Hematopoietic multipotent progenitor cell treated with erythropoietin and hydrocortisone succinate and interleukin-3 and kit ligand, for 4 days (in vitro differentiated cells): ENCODE results near the gene ATP8A2.
"Not testable (repeated sequence)": the region's sequence is repeated elsewhere in the genome, so short reads cannot be mapped to it uniquely, and the experiment has no call there.

Experiments
- DNase-seq: peaks from one replicate; pipeline ENCODE4 v3.0.0-alpha.2; 2015

ATP8A2 gene

DNA sequence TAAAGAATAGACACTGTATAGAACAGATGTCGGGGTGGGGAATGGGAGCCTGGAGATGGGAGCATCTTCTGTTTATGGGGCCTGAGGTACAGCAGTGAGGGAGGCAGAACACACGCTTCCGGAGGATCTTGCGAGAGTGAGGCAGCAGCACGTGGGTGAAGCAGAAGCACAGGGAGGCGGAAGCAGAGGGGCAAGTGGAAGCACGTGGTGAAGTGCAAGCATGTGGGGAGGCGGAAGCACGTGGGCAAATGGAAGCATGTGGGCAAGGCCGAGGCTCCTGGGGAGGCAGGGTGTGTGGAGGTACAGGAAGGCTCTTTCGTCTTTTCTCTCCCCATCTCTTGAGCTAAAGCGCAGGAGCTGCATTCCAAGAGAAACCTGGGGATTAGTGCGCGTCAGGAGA, 198.4 kb downstream of the ATP8A2 start:
- no peak for DNase-seq

DNA sequence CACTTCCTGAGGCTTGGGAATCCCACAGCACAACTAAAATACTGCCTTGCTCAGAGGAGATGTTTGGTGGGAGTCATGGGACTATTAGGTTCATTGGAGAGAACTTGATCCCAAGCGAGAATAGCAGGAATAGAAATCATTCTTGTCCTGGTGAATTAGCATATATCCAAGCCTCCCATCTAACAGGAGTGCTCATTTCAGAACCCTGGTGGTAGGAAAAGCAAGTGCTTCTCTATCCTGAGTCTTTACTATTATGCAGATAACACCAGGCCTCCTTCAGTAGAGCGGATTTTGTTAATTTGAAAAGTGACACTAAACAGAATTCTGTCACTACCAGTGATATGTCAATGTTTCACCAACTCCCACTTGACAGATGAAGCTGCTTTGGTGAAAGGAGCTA, 199.5 kb downstream of the ATP8A2 start:
- peak; percentile 1 for DNase-seq

DNA sequence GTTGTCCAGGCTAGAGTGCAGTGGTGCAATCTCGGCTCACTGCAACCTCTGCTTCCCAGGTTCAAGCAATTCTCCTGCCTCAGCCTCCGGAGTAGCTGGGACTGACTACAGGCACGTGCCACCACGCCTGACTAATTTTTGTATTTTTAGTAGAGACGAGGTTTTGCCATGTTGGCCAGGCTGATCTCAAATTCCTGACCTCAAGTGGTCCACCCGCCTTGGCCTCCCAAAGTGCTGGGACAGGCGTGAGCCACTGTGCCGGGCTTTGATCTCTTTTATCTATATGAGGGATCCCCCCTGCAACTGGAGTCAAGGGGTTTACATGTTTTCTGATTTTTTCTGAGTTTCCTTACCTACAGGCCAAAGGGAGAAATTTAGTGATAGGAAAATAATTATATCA, 200.4 kb downstream of the ATP8A2 start:
- DNase-seq = not testable (repeated sequence)

DNA sequence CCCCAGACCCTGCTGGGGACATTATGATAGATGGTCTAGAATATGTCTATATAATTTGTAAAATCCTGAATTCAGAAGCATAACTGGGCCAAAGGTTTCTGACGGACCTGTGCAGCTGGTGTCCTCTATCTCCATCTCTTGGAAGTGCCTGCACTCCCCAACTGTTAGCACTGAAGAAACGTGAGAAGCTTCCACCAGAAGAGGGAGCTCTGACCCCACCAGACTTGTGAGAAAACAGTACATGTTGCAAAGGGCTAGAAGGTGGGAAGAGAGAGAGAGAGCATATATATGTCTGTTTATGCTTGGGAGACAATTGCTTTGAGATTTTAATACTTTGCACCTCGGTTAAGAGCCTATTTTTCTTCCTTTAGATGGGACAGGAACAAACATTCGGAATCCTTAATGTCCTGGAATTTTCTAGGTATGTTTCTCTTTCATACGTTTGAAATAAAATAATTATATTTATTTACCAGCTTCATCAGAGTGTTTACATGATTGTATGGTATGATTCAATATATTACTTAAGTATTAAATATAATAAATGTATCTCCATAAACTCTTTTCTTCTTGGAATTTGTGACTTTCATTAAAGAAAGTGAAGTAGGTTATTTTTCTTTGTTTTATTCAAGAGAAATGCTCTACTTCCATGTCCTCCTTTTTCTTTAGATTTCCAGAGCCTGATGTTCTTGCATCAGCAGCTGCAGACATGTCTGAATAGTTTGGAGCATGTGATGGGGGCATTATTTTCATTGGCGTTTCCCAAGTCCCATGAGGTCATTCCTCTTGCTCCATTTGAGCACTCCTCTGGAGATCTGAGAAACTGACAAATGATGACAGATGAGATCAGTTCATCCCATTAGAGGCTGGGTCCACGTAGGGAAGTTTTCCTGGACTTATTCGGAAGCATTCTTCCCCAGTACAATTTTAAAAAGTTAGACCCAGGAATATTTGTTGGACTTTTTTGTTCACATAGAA, 202.9 kb downstream of the ATP8A2 start:
- peak; percentile 90 for DNase-seq

DNA sequence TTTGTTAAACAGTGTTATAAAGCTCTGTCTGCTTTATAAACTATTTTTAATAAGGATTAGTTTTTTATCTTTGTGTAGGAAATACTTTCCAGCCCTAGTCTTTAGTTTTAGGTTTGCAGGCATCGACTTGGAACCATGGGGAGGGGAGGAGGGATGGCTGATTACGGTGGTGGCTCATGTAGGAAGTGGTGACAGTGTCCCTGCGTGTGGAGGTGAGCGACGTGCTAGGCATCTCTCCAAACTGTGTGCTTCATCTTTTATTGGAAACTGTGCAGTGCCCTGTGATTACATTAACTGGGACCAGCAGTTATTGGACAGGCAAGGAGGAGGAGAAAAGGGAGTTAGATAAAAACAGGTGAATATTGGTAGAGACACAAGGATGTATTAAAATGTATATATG, 203.8 kb downstream of the ATP8A2 start:
- DNase-seq = no peak

DNA sequence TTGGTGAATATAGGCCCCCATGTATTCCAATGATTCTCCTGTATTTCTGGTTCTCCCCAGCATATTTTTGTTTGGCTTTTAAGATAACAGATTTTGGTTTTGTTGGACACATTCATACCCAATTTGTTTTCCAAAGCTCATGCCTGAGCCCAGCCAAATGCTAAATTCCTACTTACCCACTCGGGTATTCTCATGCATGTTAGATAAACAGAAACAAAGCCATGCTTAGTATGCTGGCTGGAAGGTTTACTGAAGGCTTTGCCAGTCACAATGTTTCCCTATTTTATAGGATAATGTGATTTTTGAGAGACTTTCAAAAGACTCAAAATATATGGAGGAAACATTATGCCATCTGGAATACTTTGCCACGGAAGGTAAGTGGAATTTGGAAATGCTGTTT, 206.8 kb downstream of the ATP8A2 start:
- DNase-seq = no peak

DNA sequence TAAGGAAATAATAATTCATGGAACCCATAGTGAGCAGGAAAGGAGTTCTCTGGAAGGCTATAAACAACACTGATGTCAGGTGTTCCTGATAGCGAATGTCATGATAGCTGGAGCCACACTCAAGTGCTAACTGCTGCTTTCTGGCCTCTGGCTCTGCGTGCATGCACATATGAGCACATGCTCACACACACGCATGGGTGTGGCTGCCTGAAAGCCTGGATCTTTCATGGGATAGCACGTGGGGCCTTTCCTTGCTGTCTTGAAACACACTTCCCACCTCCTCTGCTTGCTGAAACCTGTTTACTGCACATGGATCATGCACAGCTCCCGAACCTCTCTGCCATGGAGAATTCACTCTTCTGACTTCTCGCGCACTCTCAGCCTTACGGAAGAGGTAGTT, 207.4 kb downstream of the ATP8A2 start:
- DNase-seq = no peak

DNA sequence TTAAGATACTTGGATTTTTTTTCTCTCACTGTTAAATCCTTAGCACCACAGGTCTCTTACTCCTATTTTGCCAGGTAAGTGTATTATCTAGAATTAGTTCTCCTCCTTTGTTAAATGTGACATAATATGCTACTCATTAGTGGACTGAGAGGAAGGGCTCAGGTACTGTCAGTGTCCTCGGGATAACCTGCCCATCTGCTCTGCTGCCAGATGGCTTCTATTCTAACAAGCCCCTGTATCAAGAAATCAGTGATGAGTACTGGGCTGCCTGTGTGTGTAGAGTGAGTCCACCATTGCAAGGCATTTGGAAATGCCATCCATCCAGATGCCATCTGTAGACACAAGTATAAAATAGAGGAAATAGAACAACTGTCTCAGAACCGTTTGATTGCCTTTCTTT, 209.6 kb downstream of the ATP8A2 start:
- DNase-seq = no peak

DNA sequence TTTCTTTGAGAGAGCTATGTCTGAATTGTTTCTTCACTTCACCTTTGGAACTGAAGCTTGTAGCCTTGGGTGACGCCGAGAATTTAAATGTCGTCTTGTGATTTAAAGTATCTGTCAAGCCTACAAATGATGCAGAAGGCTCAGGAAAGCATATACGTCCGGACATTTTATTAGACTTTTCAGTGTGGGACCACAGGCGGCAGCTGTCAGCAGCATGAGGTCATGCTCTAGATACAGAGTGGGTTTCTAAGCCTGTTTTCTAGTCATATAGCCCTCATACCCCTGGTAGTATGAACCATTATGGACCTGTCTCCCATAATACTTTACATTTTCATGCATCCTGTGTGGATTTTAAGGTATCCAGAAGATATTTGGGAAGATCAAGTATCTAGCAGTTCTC, 212.3 kb downstream of the ATP8A2 start:
- DNase-seq = no peak

DNA sequence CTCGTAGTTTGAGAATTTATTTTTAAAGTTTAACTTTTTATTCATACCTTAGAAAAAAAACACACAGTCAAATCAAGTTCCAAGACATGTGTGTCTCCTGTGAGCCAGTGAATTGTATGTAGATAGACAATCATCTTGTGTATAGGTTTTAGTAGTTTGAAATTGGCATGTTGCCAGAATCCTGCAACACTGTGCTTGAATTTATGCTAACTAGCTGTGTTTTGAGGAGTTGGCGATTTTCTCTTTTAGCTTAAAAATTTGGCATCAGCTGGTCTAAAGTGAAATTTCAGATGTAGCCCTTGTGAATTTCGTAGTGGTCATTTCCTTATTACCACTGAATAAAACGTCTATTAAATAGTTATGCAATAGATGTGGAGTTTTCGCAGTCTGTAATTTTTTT, 213.2 kb downstream of the ATP8A2 start:
- no peak for DNase-seq

DNA sequence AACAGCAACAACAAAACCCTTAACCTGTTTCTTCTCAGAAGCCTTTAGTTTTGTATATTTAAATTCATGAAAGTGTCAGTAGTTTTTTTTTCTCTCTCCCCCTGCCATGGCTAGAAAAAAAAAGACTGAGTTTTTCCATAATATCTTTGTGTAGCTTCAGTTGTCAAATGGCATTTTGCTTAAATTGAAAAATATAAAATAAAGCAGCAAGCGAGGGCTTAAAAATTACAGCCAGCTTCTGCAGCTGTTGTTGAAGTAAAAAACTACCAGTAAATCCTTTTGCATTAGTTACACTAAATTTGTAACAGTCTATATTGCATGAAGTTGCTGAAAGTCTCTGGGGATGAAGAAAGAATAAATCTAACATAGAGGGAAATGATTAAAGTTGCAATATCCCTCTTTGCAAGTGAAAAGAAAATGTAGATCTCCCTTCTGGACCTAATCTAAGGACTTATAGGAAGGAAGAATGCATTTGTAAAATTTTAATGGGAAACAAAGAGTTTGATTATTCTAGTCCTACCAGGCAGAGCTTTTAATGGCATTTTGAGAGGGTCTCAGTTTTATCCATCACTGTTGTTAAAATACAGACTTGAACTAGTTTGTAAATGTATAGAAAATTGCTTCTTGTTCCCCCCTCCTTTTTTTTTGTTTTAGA, 215.7 kb downstream of the ATP8A2 start:
- DNase-seq = no peak

DNA sequence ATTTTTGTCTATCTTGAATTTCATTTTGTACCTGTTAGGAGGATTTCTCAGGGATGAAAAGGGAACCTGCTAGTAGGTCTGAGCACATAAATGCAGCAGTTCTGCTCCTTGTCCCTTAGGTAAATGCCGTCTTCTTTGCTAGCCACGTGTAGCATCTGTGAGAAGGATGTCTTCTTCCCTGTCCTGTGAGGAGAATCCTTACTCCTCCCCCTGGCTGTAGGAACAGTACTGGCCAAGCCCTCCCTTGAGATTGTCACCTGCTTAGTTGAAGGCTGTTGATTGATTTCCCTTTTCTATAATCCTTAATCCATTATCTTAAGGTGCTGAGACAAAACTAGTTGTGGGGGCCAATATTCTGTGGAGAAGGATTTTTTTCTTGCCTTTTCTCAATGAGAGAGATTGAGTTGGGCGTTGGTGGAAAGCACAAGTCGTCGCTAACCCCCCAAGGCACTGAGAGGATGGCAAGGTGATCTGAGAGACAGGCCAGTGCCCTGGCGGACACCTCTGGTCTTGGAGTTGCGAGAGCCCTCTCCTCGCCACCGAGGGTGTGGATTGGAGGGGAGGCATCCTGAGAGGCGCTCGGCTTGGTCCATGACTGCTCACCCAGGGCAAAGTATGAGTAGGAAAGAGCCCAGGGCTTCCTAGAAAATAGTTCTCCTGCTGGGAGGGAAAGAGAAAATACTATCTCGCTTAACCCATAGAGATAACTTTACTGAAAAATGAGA, 216.7 kb downstream of the ATP8A2 start:
- no peak for DNase-seq

DNA sequence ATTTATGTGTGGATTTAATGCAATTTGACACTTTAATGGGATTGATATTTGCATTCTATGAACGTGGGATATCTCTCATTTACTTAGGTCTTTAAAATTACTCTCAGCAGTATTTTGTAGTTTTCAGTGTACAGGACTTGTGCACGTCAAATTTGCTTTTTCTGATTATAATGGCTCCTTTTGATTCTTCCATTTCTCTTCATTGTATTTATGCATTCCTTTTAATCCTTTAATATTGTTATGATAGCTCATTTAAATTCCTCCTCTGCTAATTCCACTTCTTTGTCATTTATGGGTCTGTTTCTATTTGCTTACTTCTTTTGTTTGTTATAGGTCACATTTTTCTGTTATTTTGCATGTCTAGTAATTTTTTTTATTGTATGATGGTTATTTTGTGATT, 226.6 kb downstream of the ATP8A2 start:
- DNase-seq = no peak

DNA sequence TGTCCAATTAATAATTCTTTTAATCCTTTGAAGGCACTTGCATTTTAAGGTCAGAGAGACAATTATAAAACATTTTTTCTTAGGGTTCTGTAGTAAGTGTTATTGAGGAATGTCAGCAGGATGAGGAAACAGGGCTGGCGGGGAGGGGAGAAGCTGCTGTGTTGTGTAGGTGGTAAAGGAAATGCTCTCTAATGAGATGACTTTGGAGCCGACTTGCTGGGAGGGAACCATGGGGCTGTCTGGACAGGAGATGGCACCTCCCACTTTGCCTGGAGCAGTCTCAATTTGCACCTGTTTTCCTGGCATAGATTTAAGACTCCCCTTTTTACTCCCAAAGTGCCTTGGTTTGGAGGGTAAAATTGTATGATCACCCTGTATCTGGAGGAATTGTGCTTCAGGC, 230.4 kb downstream of the ATP8A2 start:
- DNase-seq = no peak

DNA sequence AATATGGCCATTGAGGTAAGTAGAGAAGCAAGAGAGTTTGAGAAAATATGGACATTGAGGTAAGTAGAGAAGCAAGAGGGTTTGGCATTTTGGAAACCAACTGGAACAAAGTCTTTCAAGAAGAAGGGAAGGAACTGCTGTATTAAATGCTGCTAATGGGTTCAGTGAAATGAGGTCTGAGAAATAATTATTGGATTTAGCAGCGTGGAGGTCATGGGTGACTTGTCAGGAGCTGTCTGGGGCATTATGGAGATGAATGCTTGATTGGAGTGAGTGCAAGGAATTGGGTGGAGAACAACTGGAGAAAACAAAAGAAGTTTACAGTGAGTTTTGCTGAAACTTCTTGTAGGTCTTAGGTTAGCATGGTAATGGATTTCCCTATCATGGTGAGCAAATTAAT, 232.3 kb downstream of the ATP8A2 start:
- DNase-seq = no peak

DNA sequence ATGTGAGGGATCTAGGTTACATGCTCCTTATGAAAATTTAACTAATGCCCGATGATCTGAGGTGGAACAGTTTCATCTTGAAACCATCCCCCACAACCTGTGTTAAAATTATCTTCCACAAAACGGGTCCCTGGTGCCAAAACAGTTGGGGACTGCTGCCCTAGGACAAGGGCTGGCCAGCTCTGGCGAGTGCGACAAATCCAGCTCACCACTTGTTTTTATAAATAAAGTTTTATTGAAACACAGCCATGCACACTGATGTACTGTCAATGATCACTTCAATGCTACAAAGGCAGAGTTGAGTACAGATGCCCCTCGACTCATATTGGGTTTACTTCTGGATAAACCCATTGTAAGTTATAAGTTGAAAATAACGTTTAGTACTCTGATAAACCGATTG, 235.3 kb downstream of the ATP8A2 start:
- DNase-seq = no peak

DNA sequence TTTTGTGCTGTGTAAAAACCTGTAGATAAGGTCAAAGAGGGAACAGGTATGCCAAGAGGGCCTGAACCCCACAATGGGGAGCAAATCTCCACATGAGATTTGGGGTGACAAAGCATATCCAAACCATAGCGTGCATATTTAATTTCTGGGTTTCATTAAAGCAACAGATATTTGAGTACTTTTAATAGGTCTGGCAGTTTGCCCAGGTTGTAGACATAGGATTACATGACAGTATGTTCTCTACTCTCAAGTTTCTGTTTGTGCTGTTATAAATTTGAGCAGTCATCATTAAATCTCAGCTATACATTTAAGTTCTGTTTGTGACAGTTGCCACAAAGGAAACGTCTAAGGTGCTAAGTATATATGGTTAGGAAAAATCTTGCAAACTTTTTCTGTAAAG, 236.4 kb downstream of the ATP8A2 start:
- DNase-seq = no peak

DNA sequence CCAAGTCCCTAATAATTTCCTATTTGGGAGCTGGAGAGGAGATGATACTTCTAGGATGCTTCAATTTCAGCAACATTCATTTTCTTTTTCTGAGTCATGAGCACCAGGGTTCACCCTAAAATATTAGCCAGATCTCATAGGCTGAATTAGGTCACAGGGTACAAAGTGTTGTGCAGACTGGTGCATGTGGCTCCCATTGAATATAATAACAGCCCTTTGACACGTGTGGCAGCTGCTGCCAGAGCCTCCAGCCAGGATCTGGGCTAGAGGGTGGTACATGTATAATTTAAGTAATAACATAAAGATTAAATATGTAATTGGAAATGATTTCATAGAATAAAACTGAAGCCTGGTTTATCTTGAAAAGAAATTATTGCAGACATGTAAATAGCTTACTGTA, 244.9 kb downstream of the ATP8A2 start:
- DNase-seq = no peak

DNA sequence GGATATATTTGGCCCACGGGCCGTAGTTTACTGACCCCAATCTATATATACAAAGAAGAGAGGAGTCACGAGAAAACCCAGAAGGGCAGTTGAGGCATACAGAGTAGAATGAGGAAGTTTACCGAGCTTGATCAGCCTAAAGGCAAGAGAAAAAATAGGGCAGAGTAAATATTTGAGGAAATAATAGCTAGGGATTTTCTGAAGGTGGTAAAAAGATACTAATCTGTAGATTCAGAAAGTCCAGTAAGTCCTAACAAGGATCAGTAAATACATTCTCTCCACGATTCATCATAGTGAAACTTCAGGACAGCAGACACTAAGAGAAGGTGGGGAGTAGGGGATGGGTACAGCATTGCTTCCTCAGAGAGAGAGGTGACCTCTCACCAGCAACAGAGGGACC, 248.1 kb downstream of the ATP8A2 start:
- no peak for DNase-seq

DNA sequence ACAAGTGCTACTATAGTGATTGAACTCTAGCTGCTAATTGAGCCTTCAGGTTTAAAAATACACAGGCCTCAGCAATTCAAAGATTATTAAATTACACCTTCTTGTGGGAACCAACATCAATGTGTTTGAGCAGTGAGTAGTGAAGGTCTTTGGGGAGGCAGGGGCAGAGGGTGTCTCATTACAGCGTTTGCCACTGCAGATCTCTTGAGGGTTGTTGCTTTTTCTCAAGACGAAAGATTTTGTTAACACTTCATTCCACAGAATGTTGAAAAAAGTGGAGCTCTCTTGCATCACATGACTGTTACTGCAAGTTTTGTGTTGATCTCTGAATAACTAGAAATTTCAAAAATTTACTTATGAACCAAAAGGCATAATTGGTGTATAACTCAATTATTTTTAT, 253.6 kb downstream of the ATP8A2 start:
- DNase-seq = no peak

DNA sequence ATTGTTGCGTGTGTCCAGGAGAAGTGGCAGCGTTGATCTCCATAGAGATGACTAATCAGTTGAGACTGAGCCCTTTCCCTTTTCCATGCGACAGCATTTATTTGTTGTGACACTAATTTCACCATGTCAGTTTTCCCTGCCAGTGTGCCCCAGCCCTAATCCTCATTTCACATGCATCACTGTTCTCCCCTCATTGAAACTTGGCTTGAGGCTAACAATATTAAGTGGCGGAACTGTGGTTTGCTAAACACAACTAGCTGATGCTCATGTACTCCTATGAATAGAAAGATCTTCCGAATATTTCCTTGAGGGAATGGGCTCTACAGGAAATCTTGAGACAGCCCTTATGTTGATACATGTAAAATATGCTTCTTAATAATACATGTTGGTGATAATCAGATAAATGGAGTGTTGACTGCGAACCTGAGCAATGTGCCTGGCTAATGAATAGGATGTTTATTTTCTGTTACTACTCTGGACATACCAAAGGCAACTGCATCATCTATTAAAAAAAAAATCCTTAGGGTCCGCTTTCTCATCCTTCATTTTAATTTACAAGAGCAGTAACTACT, 258.6 kb downstream of the ATP8A2 start:
- no peak for DNase-seq

DNA sequence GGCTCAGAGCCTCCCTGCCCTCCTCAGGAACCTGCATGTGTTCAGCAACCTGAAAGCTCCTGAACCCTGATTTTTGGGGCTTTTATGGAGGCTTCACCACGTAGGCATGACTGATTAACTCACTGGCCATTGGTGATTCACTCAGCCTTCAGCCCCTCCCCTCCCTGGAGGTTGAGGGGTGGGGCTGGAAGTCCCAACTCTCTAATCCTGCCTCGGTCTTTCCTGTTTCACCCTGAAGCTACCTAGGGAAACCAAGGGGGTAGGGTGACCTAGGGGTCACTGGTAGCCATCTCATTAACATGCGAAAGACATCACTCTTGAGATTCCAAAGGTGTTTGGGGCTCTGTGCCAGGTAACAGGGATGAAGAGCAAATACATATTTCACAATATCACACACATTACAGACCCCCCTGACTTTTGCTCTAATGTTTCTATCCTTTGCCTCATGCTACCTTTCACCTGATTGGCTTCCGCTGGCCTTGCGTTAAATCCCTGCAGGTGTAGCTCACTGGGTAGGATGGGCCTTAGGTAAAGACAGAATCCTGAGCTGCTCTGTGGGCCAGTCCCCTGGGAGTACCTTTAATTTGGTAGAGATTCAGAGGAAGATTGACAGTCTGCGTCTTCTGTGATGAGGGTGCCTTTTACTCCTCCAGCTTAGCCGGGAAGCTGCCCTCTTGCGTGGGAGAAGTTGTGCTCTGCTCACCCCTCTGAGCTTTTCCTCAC, 260.6 kb downstream of the ATP8A2 start:
- DNase-seq = no peak

DNA sequence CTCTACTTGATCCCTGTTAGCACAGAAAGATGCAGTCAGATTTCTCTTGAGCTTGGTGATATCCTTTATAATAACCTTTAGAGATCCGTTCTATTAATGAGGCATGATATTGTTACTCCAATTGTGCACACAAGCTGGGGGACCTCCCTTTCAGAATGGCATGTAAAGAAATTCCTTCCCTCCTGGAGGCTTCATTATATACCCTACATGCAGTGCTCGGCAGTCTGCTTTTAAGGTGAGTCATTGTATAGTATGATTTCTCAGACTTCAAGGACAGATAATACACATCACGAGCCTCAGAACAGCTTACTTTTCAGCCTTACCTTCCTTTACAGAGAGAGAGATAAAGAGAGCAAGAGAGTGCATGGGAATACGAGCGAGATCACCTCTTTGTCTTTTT, 261.3 kb downstream of the ATP8A2 start:
- DNase-seq = no peak
